ENCODE measurements around the gene CRIM1.

CRIM1 gene

GRCh38 chr2:36389577-36389976, 34.0 kb downstream of the CRIM1 start:
- no peaks in the 10 kb centered on the region for H3K36me3 ChIP-seq (ENCODE audit: control insufficient read depth, low read depth, low read length)
- no peak overlapping the region for H3K27ac ChIP-seq (ENCODE audit: low read length)
- H3K9me3 ChIP-seq (ENCODE audit: control insufficient read depth, low read depth, low read length) = no peaks in the 10 kb centered on the region
- no peak overlapping the region for H3K9ac ChIP-seq (ENCODE audit: low read length)
- no peak overlapping the region for H3K4me3 ChIP-seq (ENCODE audit: low read length)
- H3K4me1 ChIP-seq (ENCODE audit: control insufficient read depth, low read depth, low read length) = peaks cover 28% of the 10 kb centered on the region
- no peaks in the 10 kb centered on the region for H3K27me3 ChIP-seq (ENCODE audit: control insufficient read depth, insufficient read depth, low read length)

- no peak overlapping the region for H3K27ac ChIP-seq (ENCODE audit: low read length)
- H3K9me3 ChIP-seq (ENCODE audit: control insufficient read depth, low read depth, low read length) = no peaks in the 10 kb centered on the region
- no peak overlapping the region for H3K9ac ChIP-seq (ENCODE audit: low read length)
- no peak overlapping the region for H3K4me3 ChIP-seq (ENCODE audit: low read length)
- no peaks in the 10 kb centered on the region for H3K27me3 ChIP-seq (ENCODE audit: control insufficient read depth, insufficient read depth, low read length)
- peaks cover 34% of the 10 kb centered on the region for H3K4me1 ChIP-seq (ENCODE audit: control insufficient read depth, low read depth, low read length)
- no peaks in the 10 kb centered on the region for H3K36me3 ChIP-seq (ENCODE audit: control insufficient read depth, low read depth, low read length)
Observed at GRCh38 chr2:36392571-36393255, 37.1 kb downstream of the CRIM1 start.

GRCh38 chr2:36393738-36394256, 38.2 kb downstream of the CRIM1 start:
- H3K4me3 ChIP-seq (ENCODE audit: low read length) = no peak overlapping the region
- no peaks in the 10 kb centered on the region for H3K27me3 ChIP-seq (ENCODE audit: control insufficient read depth, insufficient read depth, low read length)
- no peak overlapping the region for H3K27ac ChIP-seq (ENCODE audit: low read length)
- no peak overlapping the region for H3K9ac ChIP-seq (ENCODE audit: low read length)
- H3K4me1 ChIP-seq (ENCODE audit: control insufficient read depth, low read depth, low read length) = peaks cover 36% of the 10 kb centered on the region
- H3K9me3 ChIP-seq (ENCODE audit: control insufficient read depth, low read depth, low read length) = no peaks in the 10 kb centered on the region
- no peaks in the 10 kb centered on the region for H3K36me3 ChIP-seq (ENCODE audit: control insufficient read depth, low read depth, low read length)

GRCh38 chr2:36394804-36395203, 39.2 kb downstream of the CRIM1 start:
- Histone ChIP-seq H3K9me3 (ENCODE audit: control insufficient read depth, low read depth, low read length) (no peaks in the 10 kb centered on the region), H3K27me3 (ENCODE audit: control insufficient read depth, insufficient read depth, low read length) (no peaks in the 10 kb centered on the region), H3K9ac (ENCODE audit: low read length) (no peak overlapping the region), H3K4me1 (ENCODE audit: control insufficient read depth, low read depth, low read length) (peaks cover 40% of the 10 kb centered on the region), H3K4me3 (ENCODE audit: low read length) (no peak overlapping the region), H3K36me3 (ENCODE audit: control insufficient read depth, low read depth, low read length) (no peaks in the 10 kb centered on the region), H3K27ac (ENCODE audit: low read length) (no peak overlapping the region)

GRCh38 chr2:36395866-36396265, 40.3 kb downstream of the CRIM1 start:
- H3K36me3 ChIP-seq (ENCODE audit: control insufficient read depth, low read depth, low read length) = no peaks in the 10 kb centered on the region
- no peak overlapping the region for H3K4me3 ChIP-seq (ENCODE audit: low read length)
- no peak overlapping the region for H3K9ac ChIP-seq (ENCODE audit: low read length)
- H3K27me3 ChIP-seq (ENCODE audit: control insufficient read depth, insufficient read depth, low read length) = no peaks in the 10 kb centered on the region
- H3K9me3 ChIP-seq (ENCODE audit: control insufficient read depth, low read depth, low read length) = no peaks in the 10 kb centered on the region
- H3K4me1 ChIP-seq (ENCODE audit: control insufficient read depth, low read depth, low read length) = peaks cover 40% of the 10 kb centered on the region
- no peak overlapping the region for H3K27ac ChIP-seq (ENCODE audit: low read length)

GRCh38 chr2:36396878-36397539, 41.4 kb downstream of the CRIM1 start:
- Histone ChIP-seq H3K36me3 (ENCODE audit: control insufficient read depth, low read depth, low read length) (no peaks in the 10 kb centered on the region), H3K4me3 (ENCODE audit: low read length) (no peak overlapping the region), H3K27ac (ENCODE audit: low read length) (no peak overlapping the region), H3K9ac (ENCODE audit: low read length) (no peak overlapping the region), H3K27me3 (ENCODE audit: control insufficient read depth, insufficient read depth, low read length) (no peaks in the 10 kb centered on the region), H3K9me3 (ENCODE audit: control insufficient read depth, low read depth, low read length) (no peaks in the 10 kb centered on the region), H3K4me1 (ENCODE audit: control insufficient read depth, low read depth, low read length) (peaks cover 40% of the 10 kb centered on the region)

GRCh38 chr2:36397728-36398413, 42.3 kb downstream of the CRIM1 start:
- no peaks in the 10 kb centered on the region for H3K27me3 ChIP-seq (ENCODE audit: control insufficient read depth, insufficient read depth, low read length)
- no peak overlapping the region for H3K9ac ChIP-seq (ENCODE audit: low read length)
- no peaks in the 10 kb centered on the region for H3K36me3 ChIP-seq (ENCODE audit: control insufficient read depth, low read depth, low read length)
- peaks cover 36% of the 10 kb centered on the region for H3K4me1 ChIP-seq (ENCODE audit: control insufficient read depth, low read depth, low read length)
- no peak overlapping the region for H3K27ac ChIP-seq (ENCODE audit: low read length)
- H3K9me3 ChIP-seq (ENCODE audit: control insufficient read depth, low read depth, low read length) = no peaks in the 10 kb centered on the region
- H3K4me3 ChIP-seq (ENCODE audit: low read length) = no peak overlapping the region

GRCh38 chr2:36399050-36399449, 43.5 kb downstream of the CRIM1 start:
- Histone ChIP-seq H3K4me1 (ENCODE audit: control insufficient read depth, low read depth, low read length) (peaks cover 28% of the 10 kb centered on the region), H3K27me3 (ENCODE audit: control insufficient read depth, insufficient read depth, low read length) (no peaks in the 10 kb centered on the region), H3K4me3 (ENCODE audit: low read length) (no peak overlapping the region), H3K9me3 (ENCODE audit: control insufficient read depth, low read depth, low read length) (no peaks in the 10 kb centered on the region), H3K36me3 (ENCODE audit: control insufficient read depth, low read depth, low read length) (no peaks in the 10 kb centered on the region), H3K27ac (ENCODE audit: low read length) (no peak overlapping the region), H3K9ac (ENCODE audit: low read length) (no peak overlapping the region)

GRCh38 chr2:36403675-36404230, 48.2 kb downstream of the CRIM1 start:
- Histone ChIP-seq H3K9ac (ENCODE audit: low read length) (no peak overlapping the region), H3K27ac (ENCODE audit: low read length) (no peak overlapping the region)

GRCh38 chr2:36404318-36404717, 48.7 kb downstream of the CRIM1 start:
- Histone ChIP-seq H3K27me3 (ENCODE audit: control insufficient read depth, insufficient read depth, low read length) (no peaks in the 10 kb centered on the region), H3K4me1 (ENCODE audit: control insufficient read depth, low read depth, low read length) (peaks cover 22% of the 10 kb centered on the region), H3K27ac (ENCODE audit: low read length) (no peak overlapping the region), H3K36me3 (ENCODE audit: control insufficient read depth, low read depth, low read length) (no peaks in the 10 kb centered on the region), H3K4me3 (ENCODE audit: low read length) (no peak overlapping the region), H3K9ac (ENCODE audit: low read length) (no peak overlapping the region), H3K9me3 (ENCODE audit: control insufficient read depth, low read depth, low read length) (no peaks in the 10 kb centered on the region)

More at GRCh38 chr2:36403675-36404230, 48.2 kb downstream of the CRIM1 start:
- no peak overlapping the region for H3K4me3 ChIP-seq (ENCODE audit: low read length)
- no peaks in the 10 kb centered on the region for H3K27me3 ChIP-seq (ENCODE audit: control insufficient read depth, insufficient read depth, low read length)
- H3K9me3 ChIP-seq (ENCODE audit: control insufficient read depth, low read depth, low read length) = no peaks in the 10 kb centered on the region
- H3K4me1 ChIP-seq (ENCODE audit: control insufficient read depth, low read depth, low read length) = peaks cover 28% of the 10 kb centered on the region
- H3K36me3 ChIP-seq (ENCODE audit: control insufficient read depth, low read depth, low read length) = no peaks in the 10 kb centered on the region

GRCh38 chr2:36404754-36405153, 49.2 kb downstream of the CRIM1 start:
- Histone ChIP-seq H3K27me3 (ENCODE audit: control insufficient read depth, insufficient read depth, low read length) (no peaks in the 10 kb centered on the region), H3K27ac (ENCODE audit: low read length) (no peak overlapping the region), H3K36me3 (ENCODE audit: control insufficient read depth, low read depth, low read length) (no peaks in the 10 kb centered on the region), H3K4me1 (ENCODE audit: control insufficient read depth, low read depth, low read length) (peaks cover 23% of the 10 kb centered on the region), H3K4me3 (ENCODE audit: low read length) (no peak overlapping the region), H3K9ac (ENCODE audit: low read length) (no peak overlapping the region), H3K9me3 (ENCODE audit: control insufficient read depth, low read depth, low read length) (no peaks in the 10 kb centered on the region)

Measured in iPS-18a (cell line).